Measurements from ENCODE around the gene ENTREP3. TPM values are rescaled to one million over a fixed set of nuclear protein-coding genes. Genes with fewer than 3 reads are reported as not detected.
"Not testable (repeated sequence)": the region's sequence is repeated elsewhere in the genome, so short reads cannot be mapped to it uniquely, and the experiment has no call there.

The ENTREP3 gene
- total and polyA plus RNA-seq, 8 donors: 17.1 to 33.5 (median 22.0) TPM

- Histone ChIP-seq H3K4me1 (peaks cover 0 to 9% of the 10 kb centered on the region in 2 donors), H3K27me3 (peaks cover 20 to 49% of the 10 kb centered on the region in 2 donors), H3K9me3 (no peaks in the 10 kb centered on the region), H3K4me3 (no peak overlapping the region), H3K36me3 (no peaks in the 10 kb centered on the region), H3K27ac (no peak overlapping the region)
- no peak for ATAC-seq
- intact Hi-C loops (cut with DNase I): no loop called here
- no peak for TF ChIP-seq CTCF (IDR thresholded peaks at IDR 0.05)
- no peak for DNase-seq
Measured at GRCh38 chr1:155294520-155295182, 39.4 kb upstream of the ENTREP3 start.

- Histone ChIP-seq H3K27ac (no peak overlapping the region), H3K4me1 (peaks cover 0 to 9% of the 10 kb centered on the region in 2 donors), H3K9me3 (no peaks in the 10 kb centered on the region), H3K4me3 (no peak overlapping the region), H3K36me3 (no peaks in the 10 kb centered on the region), H3K27me3 (peaks cover 20 to 49% of the 10 kb centered on the region in 2 donors)
- no peak for TF ChIP-seq CTCF (IDR thresholded peaks at IDR 0.05)
- ATAC-seq (no peak), DNase-seq (no peak)
- intact Hi-C loops (cut with DNase I): no loop called here
Measured at GRCh38 chr1:155293086-155293749, 37.9 kb upstream of the ENTREP3 start.

GRCh38 chr1:155291006-155291405 lies 35.7 kb upstream of the ENTREP3 start:
- peaks cover 19 to 36% of the 10 kb centered on the region in 2 donors for H3K27me3 ChIP-seq
- H3K9me3 ChIP-seq; H3K36me3 ChIP-seq; H3K4me1 ChIP-seq; H3K27ac ChIP-seq; H3K4me3 ChIP-seq; ATAC-seq; intact Hi-C loops (cut with DNase I); DNase-seq: not testable (repeated sequence)

- ATAC-seq (no peak), DNase-seq (no peak)
- no peak overlapping the region for H3K27ac ChIP-seq
Measured at GRCh38 chr1:155287987-155288543, 32.8 kb upstream of the ENTREP3 start.

GRCh38 chr1:155286544-155286943 lies 31.3 kb upstream of the ENTREP3 start:
- Histone ChIP-seq H3K9me3 (no peaks in the 10 kb centered on the region), H3K4me1 (no peaks in the 10 kb centered on the region), H3K27me3 (no peaks in the 10 kb centered on the region), H3K27ac (no peak overlapping the region), H3K4me3 (no peak overlapping the region), H3K36me3 (no peaks in the 10 kb centered on the region)
- no peak for TF ChIP-seq CTCF (IDR thresholded peaks at IDR 0.05)
- intact Hi-C loops (cut with DNase I): no loop called here
- no peak for ATAC-seq
- no peak for DNase-seq

More at GRCh38 chr1:155287987-155288543, 32.8 kb upstream of the ENTREP3 start:
- no peaks in the 10 kb centered on the region for H3K9me3 ChIP-seq
- TF ChIP-seq CTCF (IDR thresholded peaks at IDR 0.05): no peak
- H3K4me3 ChIP-seq: no peak overlapping the region
- no peaks in the 10 kb centered on the region for H3K36me3 ChIP-seq
- no peaks in the 10 kb centered on the region for H3K4me1 ChIP-seq
- H3K27me3 ChIP-seq: peaks cover 0 to 6% of the 10 kb centered on the region in 2 donors
- intact Hi-C loops (cut with DNase I): no loop called here

Data from left lung (tissue), 10 donors.